PC-3 (cell line): ENCODE data around the gene INPP5D.

Experiments used
- CTCF ChIP-seq: fragments of 300-600 bp; sonication (generic); conservative IDR thresholded peaks from 2 replicates; pipeline ENCODE4 v1.5.1; 2017; ENCODE audit warnings: antibody characterized with exemption, low read depth, mild to moderate bottlenecking, low read length
- EZH2phosphoT487 ChIP-seq: fragments of 300-600 bp; sonication (generic); IDR thresholded peaks from 2 replicates; pipeline ENCODE4 v1.6.1; 2018; ENCODE audit warnings: mild to moderate bottlenecking, antibody characterized with exemption, low read length, borderline replicate concordance

GRCh38 chr2:233250985-233251305, 190.8 kb downstream of the INPP5D start:
- TF ChIP-seq EZH2phosphoT487 = no peak
- no peak for TF ChIP-seq CTCF
